Measurements from ENCODE around the gene CELF4.

Gene CELF4

DNA sequence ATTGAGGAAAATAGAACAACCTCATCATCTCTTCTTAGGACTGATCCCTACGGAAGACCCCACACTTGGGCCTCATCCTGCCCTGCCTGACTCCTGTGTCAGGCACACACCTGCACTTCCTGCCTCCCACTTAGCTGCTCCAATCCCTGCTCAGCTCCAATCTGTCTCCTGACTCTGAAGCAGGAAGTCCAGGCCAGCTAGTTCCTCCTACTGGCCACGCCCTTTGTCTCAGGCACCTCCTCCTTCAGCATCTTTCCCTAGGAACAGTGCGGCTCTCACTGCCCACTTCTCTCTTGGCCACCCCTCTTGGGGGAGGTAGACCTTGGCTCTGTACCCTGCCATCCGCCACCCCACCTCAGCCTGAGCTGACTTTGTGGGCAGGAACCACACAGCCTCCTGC lies 135.8 kb downstream of the CELF4 start:
- no peaks in the 10 kb centered on the region for H3K9me3 Mint-ChIP-seq

DNA sequence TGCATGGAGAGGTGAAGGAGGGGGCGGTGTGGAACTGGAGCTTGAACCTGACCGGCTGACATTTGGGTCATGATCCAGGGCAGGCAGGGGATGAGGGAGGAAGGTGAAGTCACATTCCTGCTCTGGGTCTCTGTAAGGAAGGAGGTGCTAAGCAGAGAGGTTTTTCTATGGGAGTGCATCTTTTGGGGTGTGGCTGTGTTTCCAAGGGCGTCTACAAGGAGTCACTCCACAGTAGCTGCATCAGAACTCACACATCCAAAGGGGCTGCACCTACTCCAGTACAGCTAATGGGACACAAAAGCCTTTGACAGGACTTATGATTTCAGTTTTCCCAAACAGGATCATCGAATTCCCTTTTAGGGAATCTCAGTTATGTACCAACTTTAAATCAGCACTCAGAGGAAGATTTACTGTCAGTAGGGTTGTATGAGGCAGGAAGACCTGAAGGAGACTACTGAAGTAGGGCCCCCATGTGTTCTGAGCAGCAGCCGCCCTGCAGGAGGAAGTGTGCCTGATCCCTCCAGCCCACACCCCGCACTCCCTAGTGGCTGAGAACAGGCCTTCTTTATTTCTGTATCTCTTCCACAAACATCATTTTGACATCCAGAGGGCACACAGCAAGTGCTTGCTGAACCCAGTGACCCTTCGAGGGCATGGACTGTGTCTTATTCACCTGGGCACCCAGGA lies 137.2 kb downstream of the CELF4 start:
- no peaks in the 10 kb centered on the region for H3K36me3 Mint-ChIP-seq
- no peak for DNase-seq (ENCODE audit: low spot score in 2 of 2)
- no peak overlapping the region for H3K27ac Mint-ChIP-seq
- ATAC-seq, result no peak
- no peaks in the 10 kb centered on the region for H3K4me1 Mint-ChIP-seq
- no peaks in the 10 kb centered on the region for H3K9me3 Mint-ChIP-seq
- no peak overlapping the region for H3K4me3 Mint-ChIP-seq

More for the DNA sequence above, 135.8 kb downstream of the CELF4 start:
- Mint-ChIP-seq H3K36me3 (no peaks in the 10 kb centered on the region), H3K27ac (no peak overlapping the region), H3K4me3 (no peak overlapping the region), H3K4me1 (no peaks in the 10 kb centered on the region)
- DNase-seq (ENCODE audit: low spot score in 2 of 2) (no peak), ATAC-seq (no peak)

DNA sequence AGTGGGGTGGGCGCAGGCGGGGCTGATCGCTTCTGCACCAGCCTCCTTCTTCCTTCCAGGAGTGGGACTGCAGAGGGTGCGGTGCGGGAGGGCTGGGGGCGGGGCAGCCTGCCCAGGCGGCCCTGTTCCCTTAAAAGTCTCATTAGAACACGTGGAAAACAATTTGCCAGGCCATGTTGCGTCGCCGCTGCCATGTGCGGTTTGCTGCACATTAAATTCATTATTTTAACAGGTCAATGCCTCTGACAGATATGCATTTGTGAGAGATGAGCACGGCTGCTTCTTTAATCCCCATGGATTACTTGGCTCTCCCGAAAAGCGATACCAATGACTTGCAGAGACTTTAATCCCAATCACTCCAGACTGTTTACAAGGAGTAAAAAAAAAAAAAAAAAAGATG lies 139.0 kb downstream of the CELF4 start:
- DNase-seq (ENCODE audit: low spot score in 2 of 2) (no peak), ATAC-seq (no peak)
- Mint-ChIP-seq H3K27ac (no peak overlapping the region), H3K4me1 (no peaks in the 10 kb centered on the region), H3K4me3 (no peak overlapping the region), H3K36me3 (no peaks in the 10 kb centered on the region), H3K9me3 (no peaks in the 10 kb centered on the region)

DNA sequence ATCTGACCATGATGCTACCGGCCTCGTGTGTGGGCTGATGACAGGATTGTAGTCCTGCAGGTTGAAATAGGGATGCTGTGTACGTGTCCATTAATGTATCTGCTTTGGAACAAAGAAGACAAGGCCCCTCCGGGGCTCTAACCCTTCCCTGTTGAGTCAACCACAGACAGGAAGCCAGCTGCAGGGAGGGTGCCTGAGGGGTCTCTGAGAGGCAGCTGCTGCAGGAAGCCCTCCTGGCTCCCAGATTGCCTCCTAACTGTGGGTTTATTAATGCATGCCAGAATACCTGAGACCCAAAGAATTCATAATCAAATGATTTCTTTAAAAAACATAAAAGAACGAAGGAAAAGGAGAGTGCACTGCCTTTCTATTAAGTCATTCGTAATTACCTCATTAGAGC lies 140.4 kb downstream of the CELF4 start:
- ATAC-seq, result no peak
- no peak overlapping the region for H3K4me3 Mint-ChIP-seq
- DNase-seq (ENCODE audit: low spot score in 2 of 2), result no peak
- no peaks in the 10 kb centered on the region for H3K9me3 Mint-ChIP-seq
- no peaks in the 10 kb centered on the region for H3K4me1 Mint-ChIP-seq
- H3K36me3 Mint-ChIP-seq, result no peaks in the 10 kb centered on the region
- H3K27ac Mint-ChIP-seq, result no peak overlapping the region

DNA sequence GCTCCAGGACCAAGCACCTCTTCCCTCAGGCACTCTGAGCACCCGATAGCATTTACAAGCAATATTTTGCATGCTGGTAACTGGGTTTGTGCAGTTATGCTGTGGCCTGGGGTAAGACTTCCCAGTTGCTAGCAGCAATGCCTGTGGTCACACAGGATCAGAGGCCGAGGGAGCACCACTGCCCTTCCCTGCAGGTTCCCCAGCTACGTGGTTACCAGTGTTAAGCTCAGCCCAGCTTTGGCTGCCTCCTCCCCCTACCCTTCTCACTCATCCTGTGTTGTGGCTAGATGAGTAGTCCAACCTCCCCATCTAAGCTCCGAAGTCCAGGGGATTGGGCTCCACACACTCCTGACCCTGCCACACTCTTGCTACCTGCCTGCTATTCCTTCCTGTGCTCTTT lies 141.1 kb downstream of the CELF4 start:
- Mint-ChIP-seq H3K4me3 (no peak overlapping the region), H3K36me3 (no peaks in the 10 kb centered on the region), H3K27ac (no peak overlapping the region), H3K4me1 (no peaks in the 10 kb centered on the region), H3K9me3 (no peaks in the 10 kb centered on the region)
- no peak for ATAC-seq
- DNase-seq (ENCODE audit: low spot score in 2 of 2), result no peak

DNA sequence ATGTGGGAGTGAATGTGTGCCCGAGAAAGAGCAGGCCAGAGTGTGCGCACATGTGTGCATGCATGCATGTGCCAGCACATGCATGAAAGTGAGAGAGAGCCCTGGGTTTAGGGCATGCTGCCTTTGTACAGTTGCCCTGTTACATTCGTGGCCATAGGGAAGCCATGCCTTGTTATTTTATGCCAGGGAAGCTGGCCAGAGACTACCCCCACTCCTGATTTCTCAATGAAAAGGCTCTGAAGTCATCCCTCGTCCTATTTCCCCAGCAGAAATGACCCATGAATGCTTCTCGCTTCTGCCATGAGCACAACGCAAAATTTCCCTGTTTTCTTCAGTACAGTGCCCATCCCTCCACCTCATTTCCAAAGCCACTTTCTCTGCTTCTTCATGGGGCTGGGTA lies 143.0 kb downstream of the CELF4 start:
- Mint-ChIP-seq H3K36me3 (no peaks in the 10 kb centered on the region), H3K9me3 (no peaks in the 10 kb centered on the region), H3K27ac (no peak overlapping the region), H3K4me3 (no peak overlapping the region), H3K4me1 (no peaks in the 10 kb centered on the region)
- DNase-seq (ENCODE audit: low spot score in 2 of 2), result no peak
- no peak for ATAC-seq

DNA sequence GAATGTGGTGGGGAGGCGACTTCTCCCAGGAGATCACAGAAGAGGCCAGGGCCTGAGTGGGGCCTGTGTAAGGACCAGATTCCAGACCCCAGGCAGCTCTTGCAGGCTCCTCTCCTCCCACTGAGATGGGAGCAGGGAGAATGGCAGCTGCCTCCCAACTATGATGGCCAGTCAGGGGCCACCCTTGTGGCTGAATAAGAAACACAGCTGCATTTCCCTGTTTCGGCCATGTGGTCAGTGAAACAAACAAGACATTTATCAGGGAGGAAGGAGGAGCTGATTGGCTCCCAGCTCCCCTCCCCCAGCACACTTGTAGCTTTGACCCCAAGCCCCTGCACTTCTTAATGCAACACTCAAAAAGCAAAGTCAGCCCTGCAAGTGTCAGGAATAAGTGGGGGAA lies 143.5 kb downstream of the CELF4 start:
- Mint-ChIP-seq H3K4me3 (no peak overlapping the region), H3K36me3 (no peaks in the 10 kb centered on the region), H3K4me1 (no peaks in the 10 kb centered on the region), H3K27ac (no peak overlapping the region), H3K9me3 (no peaks in the 10 kb centered on the region)
- ATAC-seq (no peak), DNase-seq (ENCODE audit: low spot score in 2 of 2) (no peak)

DNA sequence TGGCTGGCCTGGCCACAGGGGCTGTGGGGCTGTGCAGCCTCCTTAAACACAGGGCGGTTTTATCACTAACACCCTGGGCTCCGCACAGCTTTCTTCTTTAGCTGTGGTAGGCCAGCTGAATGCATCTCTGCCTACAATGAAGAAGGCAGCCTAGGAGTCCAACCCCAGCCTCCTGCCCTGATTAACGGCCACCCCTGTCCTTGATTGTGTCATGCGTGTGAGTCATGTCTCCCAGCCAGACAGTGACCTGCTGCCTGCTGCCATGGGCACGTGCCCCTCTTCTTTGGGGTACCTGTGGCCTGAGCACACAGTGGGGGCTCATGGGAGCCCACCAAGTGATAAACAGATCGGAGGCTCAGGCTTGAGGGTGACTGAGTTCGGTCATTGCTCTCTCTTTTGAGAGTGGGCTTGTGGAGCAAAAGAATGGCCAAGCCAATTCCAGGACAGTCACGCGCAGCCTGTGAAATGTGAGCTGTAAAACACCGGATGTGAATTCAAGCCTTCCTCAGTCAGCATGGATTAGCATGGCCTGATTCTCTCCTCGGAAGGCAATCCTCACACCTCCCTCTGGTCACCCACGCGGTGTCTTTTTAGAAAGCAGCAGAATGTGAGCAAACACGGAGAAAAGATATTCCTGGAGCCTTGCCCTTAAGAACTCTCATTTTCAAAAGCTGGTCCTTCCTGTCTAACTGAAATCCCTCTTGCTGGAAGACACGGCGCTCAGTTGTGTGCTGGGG lies 144.1 kb downstream of the CELF4 start:
- Mint-ChIP-seq H3K4me3 (no peak overlapping the region), H3K9me3 (no peaks in the 10 kb centered on the region)
- DNase-seq (ENCODE audit: low spot score in 2 of 2), result no peak

DNA sequence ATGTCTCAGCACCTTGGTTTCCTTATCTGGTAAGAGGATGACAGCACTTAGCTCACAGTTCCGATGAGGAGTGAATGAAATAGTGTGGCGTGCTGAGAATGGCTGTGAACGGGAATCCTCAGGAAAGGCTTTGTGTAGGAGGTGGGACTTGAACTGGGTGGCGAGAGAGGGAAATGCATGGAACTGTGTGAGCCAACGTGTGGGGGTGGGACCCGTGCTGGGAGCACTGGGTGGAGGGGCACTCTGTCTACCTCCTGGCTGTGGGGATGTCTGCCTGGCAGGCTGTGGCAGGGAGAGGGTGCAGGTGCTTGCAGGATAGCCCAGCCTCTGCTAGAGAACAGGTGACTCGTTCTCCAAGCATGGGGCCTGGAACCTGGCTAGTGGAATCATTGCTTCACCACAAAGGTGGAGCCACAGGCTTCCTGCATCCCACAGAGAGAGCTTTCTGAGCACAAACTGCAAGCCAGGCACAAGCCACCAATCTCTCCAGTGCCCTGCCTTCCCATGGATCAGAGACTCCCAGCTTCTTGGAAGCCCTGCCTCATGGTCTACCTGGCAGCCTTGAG lies 145.2 kb downstream of the CELF4 start:
- DNase-seq (ENCODE audit: low spot score in 2 of 2), result no peak
- Mint-ChIP-seq H3K36me3 (no peaks in the 10 kb centered on the region), H3K4me1 (no peaks in the 10 kb centered on the region), H3K9me3 (no peaks in the 10 kb centered on the region), H3K4me3 (no peak overlapping the region), H3K27ac (no peak overlapping the region)
- ATAC-seq, result no peak

More for the DNA sequence above, 144.1 kb downstream of the CELF4 start:
- H3K27ac Mint-ChIP-seq, result no peak overlapping the region
- H3K36me3 Mint-ChIP-seq, result no peaks in the 10 kb centered on the region
- no peak for ATAC-seq
- no peaks in the 10 kb centered on the region for H3K4me1 Mint-ChIP-seq

DNA sequence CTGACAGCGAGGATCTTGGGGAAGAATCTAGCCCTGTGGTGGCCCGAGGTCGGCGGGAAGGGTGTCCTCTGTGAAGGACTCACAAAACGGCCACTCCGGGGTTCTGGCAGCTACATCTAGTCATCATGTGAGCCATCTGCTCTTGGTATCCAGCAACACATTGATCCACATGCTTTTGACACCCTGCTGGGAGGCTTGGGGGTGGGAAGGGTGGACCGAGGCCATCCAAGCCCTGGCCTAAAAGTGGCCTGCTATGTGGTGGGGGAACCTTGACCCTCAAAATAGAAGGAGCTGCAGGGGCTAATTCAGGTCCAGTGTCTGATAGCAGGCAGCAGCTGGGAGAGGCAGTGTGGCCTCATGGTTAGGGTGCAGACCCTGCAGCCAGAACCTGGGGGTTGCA lies 145.7 kb downstream of the CELF4 start:
- H3K4me3 Mint-ChIP-seq, result no peak overlapping the region
- ATAC-seq (no peak), DNase-seq (ENCODE audit: low spot score in 2 of 2) (no peak)
- no peaks in the 10 kb centered on the region for H3K36me3 Mint-ChIP-seq
- H3K9me3 Mint-ChIP-seq, result no peaks in the 10 kb centered on the region
- H3K4me1 Mint-ChIP-seq, result no peaks in the 10 kb centered on the region
- no peak overlapping the region for H3K27ac Mint-ChIP-seq

DNA sequence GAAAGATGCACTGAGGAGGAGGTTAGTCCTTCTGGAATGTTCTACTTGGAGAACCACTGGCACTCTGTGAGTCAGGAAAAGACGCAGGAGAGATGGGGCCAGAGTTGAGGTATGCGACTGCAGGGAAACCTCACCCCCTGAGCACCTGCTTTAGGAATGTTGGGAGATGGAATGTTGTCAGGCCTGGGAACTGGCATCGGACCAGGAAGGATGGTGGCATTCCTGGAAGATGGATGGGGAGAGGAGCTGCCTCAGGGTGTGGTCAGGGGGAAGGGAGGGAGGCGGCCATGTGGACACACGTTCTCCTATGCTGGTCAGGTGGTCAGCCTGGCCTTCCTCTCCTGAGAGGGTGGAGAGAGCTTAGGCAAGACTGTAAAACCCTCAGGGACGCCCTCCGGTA lies 146.3 kb downstream of the CELF4 start:
- no peaks in the 10 kb centered on the region for H3K9me3 Mint-ChIP-seq
- no peaks in the 10 kb centered on the region for H3K36me3 Mint-ChIP-seq
- H3K4me1 Mint-ChIP-seq, result no peaks in the 10 kb centered on the region
- ATAC-seq (no peak), DNase-seq (ENCODE audit: low spot score in 2 of 2) (no peak)
- no peak overlapping the region for H3K4me3 Mint-ChIP-seq
- H3K27ac Mint-ChIP-seq, result no peak overlapping the region

DNA sequence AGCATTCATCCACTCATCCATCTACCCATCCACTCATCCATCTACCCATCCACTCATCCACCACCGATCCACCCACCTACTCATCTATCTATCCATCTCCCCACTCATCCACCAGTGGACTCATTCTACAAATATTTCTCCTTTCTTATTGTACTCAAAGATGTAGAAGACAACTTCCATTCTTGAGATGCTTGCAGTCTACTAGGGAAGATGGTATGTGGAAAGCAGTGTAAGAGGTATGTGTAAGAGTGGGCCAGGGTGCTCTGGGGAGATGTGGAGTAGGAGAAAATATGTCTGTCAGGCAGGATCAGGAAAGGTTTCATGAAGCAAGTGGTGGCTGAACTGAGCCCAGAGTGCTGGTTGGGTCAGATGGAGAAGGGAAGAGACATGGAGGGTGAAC lies 150.8 kb downstream of the CELF4 start:
- no peaks in the 10 kb centered on the region for H3K9me3 Mint-ChIP-seq
- no peak overlapping the region for H3K4me3 Mint-ChIP-seq
- DNase-seq (ENCODE audit: low spot score in 2 of 2), result no peak
- H3K4me1 Mint-ChIP-seq, result no peaks in the 10 kb centered on the region
- no peak for ATAC-seq
- no peaks in the 10 kb centered on the region for H3K36me3 Mint-ChIP-seq
- H3K27ac Mint-ChIP-seq, result no peak overlapping the region

DNA sequence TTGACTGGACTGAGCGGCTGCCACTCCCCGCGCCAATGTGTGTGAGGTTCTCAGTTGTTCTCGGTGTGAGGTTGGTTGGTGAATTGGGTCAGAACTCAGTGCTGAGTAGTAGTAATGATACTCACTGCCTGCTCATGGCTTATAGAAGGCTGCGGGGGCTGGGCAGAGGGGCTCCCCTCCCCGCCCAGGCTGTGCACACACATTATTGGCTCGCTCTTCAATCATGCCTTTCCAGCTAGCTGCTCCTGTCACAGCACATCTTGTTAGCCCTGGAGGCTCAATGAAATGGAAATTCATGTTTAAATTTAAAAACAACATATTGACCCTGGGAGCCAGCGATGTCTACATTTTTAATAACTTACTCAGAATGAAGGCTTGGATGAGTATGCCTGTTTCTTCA lies 152.8 kb downstream of the CELF4 start:
- H3K9me3 Mint-ChIP-seq, result no peaks in the 10 kb centered on the region
- H3K4me3 Mint-ChIP-seq, result no peak overlapping the region
- no peak overlapping the region for H3K27ac Mint-ChIP-seq
- DNase-seq (ENCODE audit: low spot score in 2 of 2) (no peak), ATAC-seq (no peak)
- H3K36me3 Mint-ChIP-seq, result no peaks in the 10 kb centered on the region
- no peaks in the 10 kb centered on the region for H3K4me1 Mint-ChIP-seq

DNA sequence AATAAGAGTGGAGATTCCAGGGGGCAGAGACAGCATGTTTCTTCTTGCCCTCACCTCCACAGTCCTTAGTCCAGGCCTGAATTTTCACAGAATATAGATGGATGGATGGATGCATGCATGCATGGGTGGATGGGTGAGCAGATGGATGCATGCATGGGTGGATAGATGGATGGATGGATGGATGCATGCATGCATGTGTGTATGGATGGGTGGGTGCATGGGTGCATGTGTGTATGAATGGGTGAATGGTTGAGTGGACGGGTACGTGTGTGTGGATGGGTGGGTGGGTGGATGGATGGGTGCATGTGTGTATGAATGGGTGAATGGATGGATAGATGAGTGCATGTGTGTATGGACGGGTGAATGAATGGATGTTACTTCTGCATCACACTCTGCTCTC lies 153.3 kb downstream of the CELF4 start:
- H3K27ac Mint-ChIP-seq, result no peak overlapping the region
- H3K4me1 Mint-ChIP-seq, result no peaks in the 10 kb centered on the region
- DNase-seq (ENCODE audit: low spot score in 2 of 2), result no peak
- no peak for ATAC-seq
- H3K36me3 Mint-ChIP-seq, result no peaks in the 10 kb centered on the region
- H3K4me3 Mint-ChIP-seq, result no peak overlapping the region
- H3K9me3 Mint-ChIP-seq, result no peaks in the 10 kb centered on the region

DNA sequence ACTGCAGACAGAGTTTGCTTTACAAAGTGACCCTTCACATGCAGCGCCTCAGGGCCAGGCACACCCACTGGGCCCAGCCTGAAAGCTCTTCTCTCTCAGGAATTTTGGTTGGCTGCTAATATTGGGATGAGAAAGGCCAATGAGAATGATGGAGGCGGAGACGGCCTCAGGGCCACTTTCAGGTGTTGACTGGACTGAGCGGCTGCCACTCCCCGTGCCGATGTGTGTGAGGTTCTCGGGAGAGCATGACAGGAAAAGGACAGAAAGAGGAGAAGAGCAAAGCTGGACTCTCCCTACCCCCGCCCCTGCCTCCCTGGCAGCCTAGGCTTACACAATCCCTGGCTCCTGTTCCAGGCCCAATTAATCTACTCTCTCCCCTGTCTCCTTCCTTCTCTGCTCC lies 155.7 kb downstream of the CELF4 start:
- H3K27ac Mint-ChIP-seq, result no peak overlapping the region
- H3K4me3 Mint-ChIP-seq, result no peak overlapping the region
- no peaks in the 10 kb centered on the region for H3K9me3 Mint-ChIP-seq
- no peaks in the 10 kb centered on the region for H3K4me1 Mint-ChIP-seq
- no peak for DNase-seq (ENCODE audit: low spot score in 2 of 2)
- no peaks in the 10 kb centered on the region for H3K36me3 Mint-ChIP-seq
- ATAC-seq, result no peak

DNA sequence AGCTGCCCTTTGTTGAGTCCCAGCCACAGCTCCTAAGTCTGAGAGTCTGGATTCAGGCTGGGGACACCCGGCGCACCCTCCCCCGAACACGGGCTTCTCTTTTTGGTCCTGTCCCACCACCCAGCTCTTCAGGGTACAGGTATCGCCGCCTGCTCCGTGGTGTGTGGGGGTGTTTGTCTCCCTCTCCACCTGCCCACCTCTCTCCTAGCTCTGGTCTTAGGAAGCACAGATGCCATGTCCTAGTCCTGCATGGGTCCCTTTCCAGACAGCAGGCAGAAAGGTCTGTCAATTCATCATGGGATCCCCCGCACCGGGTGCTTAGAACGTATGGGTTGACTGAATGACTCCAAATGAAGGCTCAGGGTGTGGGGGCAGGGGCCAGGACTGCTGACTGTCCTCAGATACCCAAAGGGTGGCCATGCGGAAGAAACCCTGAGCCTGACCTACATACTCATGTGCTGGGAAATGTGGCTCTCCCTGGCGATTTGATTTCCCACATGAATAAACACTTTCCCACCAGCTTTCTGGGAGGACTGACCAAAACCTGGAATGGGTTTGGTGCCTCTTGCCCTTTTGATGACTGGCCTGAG lies 156.8 kb downstream of the CELF4 start:
- H3K4me3 Mint-ChIP-seq, result no peak overlapping the region

More for the DNA sequence above, 156.8 kb downstream of the CELF4 start:
- no peaks in the 10 kb centered on the region for H3K4me1 Mint-ChIP-seq
- H3K36me3 Mint-ChIP-seq, result no peaks in the 10 kb centered on the region
- no peaks in the 10 kb centered on the region for H3K9me3 Mint-ChIP-seq
- ATAC-seq, result no peak
- no peak for DNase-seq (ENCODE audit: low spot score in 2 of 2)
- no peak overlapping the region for H3K27ac Mint-ChIP-seq
